ENCODE results near the gene FBXL4. TPM values are rescaled to one million over a fixed set of nuclear protein-coding genes. Genes with fewer than 3 reads are reported as not detected.

FBXL4 gene
- 16.8 and 21.3 TPM in 2 replicates for total RNA-seq

DNA sequence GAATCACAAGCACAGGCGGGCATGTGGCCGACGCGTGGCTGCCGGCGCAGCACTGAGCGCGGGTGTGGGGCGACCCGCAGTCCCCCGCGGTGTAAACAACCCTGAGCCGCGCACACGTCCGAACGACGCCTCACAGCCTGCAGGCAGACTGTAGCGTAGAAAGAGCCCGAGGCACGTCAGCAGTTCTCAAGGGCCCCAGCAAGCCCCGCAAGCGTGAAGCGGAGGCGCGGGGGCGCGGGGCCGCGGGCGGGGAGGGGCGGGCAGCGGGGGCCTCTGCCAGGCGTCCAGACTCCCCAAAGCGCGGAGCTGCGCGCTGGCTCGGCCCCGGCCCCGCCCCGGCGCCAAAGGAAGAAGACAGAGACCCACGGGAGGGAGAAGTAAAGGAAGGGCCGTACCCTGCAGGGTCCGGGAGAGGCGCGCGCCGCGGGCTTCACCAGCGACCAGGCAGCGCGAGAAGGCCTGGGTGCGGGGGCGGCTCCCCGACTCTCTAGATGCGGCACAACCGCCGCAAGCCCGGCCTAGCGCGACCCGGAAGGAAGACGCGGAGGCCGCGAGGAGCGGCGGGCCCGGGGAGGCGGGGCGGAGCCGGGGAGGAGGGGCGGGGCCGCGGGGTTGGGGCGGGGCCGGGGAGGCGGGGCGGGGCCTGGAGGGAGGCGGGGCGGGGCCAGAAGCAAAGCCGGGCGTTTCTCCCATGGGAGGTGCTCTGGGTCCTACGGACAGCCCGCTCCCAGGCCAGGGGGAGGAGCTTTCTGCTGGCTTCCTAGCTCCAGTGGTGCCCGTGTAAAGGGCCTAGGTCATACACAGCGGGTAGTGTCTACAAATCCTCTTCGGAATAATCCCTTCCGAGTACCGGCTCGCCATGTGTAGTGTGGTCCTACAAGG, at the start of gene FBXL4:
Gene FBXL4, minus strand, starts transcription at position 536 of the 882 bp plus-strand sequence. CDS start 20,958 bp downstream, outside the sequence.

DNA sequence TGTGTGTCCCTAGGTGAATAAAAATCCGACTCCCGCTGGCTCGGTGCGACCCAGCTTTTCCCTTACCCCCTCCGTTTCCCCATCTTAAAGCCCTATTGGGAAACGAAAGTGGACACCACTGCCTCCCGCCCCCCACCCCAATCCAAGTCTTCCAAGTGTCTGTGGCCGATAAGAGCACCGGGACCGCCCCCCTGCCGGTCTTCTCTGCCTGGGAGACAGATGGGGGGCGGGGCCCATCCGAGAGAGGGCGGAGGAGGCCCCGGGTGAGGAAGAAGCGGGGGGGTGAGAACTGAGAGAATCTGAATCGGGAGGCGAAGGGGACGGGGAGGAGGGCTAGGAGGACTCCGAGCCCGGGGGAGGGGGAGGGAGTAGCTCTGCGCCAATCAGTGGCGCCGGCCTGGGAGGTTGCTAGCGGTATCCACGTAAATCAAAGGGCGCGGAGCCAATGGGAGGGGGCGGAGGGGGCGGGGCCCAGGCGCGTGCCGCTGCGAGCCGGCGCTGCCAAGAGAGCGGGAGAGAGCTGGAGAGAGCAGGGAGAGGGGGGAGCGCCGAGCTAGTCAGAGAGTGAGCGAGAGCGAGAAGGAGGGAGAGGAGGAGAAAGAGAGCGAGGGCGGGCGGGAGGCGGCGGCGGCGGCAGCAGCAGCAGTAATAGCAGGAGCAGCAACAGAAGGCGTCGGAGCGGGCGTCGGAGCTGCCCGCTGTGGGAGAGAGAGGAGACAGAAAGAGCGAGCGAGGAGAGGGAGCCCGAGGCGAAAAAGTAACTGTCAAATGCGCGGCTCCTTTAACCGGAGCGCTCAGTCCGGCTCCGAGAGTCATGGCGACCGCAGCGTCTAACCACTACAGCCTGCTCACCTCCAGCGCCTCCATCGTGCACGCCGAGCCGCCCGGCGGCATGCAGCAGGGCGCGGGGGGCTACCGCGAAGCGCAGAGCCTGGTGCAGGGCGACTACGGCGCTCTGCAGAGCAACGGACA, 113.4 kb downstream of the FBXL4 start, which contains the start of gene POU3F2:
Gene POU3F2, plus strand, starts transcription at position 515 of the 972 bp plus-strand sequence. Its CDS starts 300 bp downstream, at position 815.

Other genes with a start within 250 kb of the FBXL4 start
- gene POU3F2, start 113.4 kb downstream of the FBXL4 start, total RNA-seq: not detected in 2 replicates

All from smooth muscle cell of the pulmonary artery (primary cell).